ENCODE results near the gene HAP1. TPM values are rescaled to one million over a fixed set of nuclear protein-coding genes. Genes with fewer than 3 reads are reported as not detected.

Gene HAP1
- total RNA-seq, 1 donor from 2014 or later = 0.45 TPM

DNA sequence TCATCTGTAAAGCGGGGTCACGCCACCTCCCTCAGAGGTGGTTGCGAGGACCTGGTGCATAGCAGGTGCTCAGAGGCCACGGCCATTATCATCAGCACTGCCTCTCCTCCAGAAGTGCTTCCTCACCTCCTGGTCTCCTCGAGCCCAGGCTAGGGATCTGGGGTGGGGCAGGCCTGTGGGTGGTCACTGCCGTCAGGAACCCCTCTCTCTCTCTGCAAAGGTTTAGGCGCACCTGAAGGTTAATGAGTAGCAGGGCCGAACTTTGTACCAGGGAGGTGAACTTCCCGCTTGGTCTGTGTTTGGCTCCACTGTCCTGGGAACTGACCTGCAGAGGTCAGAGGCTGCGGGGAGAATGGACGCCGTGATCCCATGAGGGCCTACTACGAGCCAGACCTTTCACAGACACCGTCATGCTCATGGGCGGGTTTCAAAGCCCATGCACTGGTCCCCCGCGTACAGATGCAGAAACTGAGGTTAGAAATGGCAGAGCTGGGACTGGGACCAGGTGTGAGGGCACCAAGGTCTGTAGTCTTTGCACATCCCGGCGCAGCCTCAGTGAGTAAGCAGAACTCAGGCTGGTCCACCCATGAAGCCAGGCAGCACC lies 38.2 kb upstream of the HAP1 start:
- TF ChIP-seq, protein P1, sequence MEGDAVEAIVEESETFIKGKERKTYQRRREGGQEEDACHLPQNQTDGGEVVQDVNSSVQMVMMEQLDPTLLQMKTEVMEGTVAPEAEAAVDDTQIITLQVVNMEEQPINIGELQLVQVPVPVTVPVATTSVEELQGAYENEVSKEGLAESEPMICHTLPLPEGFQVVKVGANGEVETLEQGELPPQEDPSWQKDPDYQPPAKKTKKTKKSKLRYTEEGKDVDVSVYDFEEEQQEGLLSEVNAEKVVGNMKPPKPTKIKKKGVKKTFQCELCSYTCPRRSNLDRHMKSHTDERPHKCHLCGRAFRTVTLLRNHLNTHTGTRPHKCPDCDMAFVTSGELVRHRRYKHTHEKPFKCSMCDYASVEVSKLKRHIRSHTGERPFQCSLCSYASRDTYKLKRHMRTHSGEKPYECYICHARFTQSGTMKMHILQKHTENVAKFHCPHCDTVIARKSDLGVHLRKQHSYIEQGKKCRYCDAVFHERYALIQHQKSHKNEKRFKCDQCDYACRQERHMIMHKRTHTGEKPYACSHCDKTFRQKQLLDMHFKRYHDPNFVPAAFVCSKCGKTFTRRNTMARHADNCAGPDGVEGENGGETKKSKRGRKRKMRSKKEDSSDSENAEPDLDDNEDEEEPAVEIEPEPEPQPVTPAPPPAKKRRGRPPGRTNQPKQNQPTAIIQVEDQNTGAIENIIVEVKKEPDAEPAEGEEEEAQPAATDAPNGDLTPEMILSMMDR (IDR thresholded peaks at IDR 0.05; ENCODE audit: unreplicated experiment) = no peak
- Mint-ChIP-seq H3K36me3 (peaks cover 21% of the 10 kb centered on the region), H3K4me3 (no peak overlapping the region), H3K4me1 (peaks cover 44% of the 10 kb centered on the region), H3K27me3 (ENCODE audit: low read depth) (no peaks in the 10 kb centered on the region), H3K9me3 (no peaks in the 10 kb centered on the region), H3K27ac (peak overlapping the region; percentile 95)
- DNase-seq (ENCODE audit: low spot score in 2 of 2, unreplicated experiment in 2 of 2) = no peak

DNA sequence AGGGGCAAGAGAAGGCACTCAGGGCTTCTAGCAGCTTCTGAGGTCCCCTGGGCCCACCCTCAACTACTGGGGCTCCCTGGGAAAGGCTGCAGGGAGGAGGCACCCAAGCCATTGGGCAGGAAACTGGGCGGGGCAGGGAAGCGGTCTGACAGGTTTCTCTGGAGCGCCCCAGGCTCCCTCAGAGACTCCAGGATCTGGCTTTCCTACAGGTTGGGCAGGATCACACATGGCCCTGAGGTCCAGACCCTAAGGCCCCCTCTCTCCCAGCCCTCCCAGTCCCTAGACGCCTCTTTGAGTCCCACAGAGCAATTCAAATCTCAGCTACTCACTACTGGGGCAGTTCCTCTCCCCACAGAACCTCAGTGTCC lies 37.8 kb upstream of the HAP1 start:
- H3K27ac Mint-ChIP-seq = peak overlapping the region; percentile 95
- no peaks in the 10 kb centered on the region for H3K27me3 Mint-ChIP-seq (ENCODE audit: low read depth)
- DNase-seq (ENCODE audit: low spot score in 2 of 2, unreplicated experiment in 2 of 2) = peak in 1 of 2 experiments; percentile 78
- H3K4me1 Mint-ChIP-seq = peaks cover 40% of the 10 kb centered on the region
- no peaks in the 10 kb centered on the region for H3K9me3 Mint-ChIP-seq
- no peak overlapping the region for H3K4me3 Mint-ChIP-seq
- peaks cover 23% of the 10 kb centered on the region for H3K36me3 Mint-ChIP-seq
- TF ChIP-seq, protein P1 (IDR thresholded peaks at IDR 0.05; ENCODE audit: unreplicated experiment) = no peak

DNA sequence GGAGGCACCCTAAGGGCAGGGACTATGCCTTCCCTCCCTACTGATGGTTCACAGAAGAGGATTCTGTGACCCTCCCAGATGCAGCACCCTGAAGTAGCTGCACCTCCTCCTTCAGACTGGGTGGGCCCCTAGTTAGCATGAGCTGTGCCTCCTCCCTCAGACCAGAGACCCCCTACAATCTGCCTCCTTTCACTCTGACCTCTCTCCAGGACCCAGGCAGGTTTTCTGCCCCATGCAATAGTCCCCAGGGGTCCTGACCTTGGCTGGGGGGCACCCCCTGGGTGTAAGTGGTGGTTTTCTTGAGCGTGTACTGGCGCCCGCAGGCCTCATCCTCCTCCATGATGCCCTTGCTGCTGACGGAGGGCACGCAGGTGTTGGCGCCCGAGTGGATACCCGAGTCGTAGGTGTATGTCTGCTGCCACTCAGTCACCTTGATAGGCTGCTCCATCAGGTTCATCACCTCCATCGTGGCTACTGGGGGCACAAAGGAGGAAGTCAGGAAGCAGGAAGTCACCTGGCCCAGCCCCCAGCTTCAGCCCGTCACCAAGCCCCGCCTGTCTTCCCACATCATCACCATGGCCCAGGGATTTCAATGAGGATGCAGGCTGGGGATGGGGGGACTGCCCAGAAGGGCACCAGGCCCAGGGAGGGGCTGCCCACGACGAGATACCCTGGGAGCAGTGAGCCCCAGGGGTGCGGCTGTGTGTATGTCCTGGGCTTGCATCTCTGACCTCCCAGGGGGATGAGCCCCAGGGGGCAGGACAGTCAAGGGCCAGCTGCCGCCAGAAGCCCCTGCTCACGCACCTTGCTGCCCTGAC lies 37.2 kb upstream of the HAP1 start:
- TF ChIP-seq, protein P1 (IDR thresholded peaks at IDR 0.05; ENCODE audit: unreplicated experiment) = no peak
- H3K27ac Mint-ChIP-seq = peak overlapping the region; percentile 95
- peaks cover 37% of the 10 kb centered on the region for H3K4me1 Mint-ChIP-seq
- H3K4me3 Mint-ChIP-seq = no peak overlapping the region
- no peaks in the 10 kb centered on the region for H3K27me3 Mint-ChIP-seq (ENCODE audit: low read depth)
- no peak for DNase-seq (ENCODE audit: low spot score in 2 of 2, unreplicated experiment in 2 of 2)
- H3K9me3 Mint-ChIP-seq = no peaks in the 10 kb centered on the region
- peaks cover 28% of the 10 kb centered on the region for H3K36me3 Mint-ChIP-seq

DNA sequence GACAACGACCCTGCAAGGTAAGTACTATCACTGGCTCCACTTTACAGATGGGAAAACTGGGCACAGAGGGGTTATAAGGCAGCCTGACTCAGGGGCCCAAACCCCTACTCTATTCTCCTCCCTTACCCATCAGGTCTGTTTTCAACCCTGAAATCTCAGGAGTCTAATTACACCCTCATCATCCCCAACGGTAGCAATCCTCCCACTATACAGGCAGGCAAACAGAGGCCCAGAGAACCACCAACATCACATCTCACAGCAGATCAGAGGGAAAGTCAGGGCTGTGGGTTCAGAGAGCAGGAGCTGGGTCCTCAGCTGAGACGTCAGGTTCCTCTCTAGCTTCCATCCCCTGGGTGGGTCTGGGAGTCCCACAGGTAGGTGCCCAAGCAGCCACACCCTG lies 35.5 kb upstream of the HAP1 start:
- no peak overlapping the region for H3K27ac Mint-ChIP-seq
- no peak overlapping the region for H3K4me3 Mint-ChIP-seq
- H3K36me3 Mint-ChIP-seq = peaks cover 30% of the 10 kb centered on the region
- TF ChIP-seq, protein P1 (IDR thresholded peaks at IDR 0.05; ENCODE audit: unreplicated experiment) = no peak
- no peaks in the 10 kb centered on the region for H3K27me3 Mint-ChIP-seq (ENCODE audit: low read depth)
- H3K4me1 Mint-ChIP-seq = peaks cover 25% of the 10 kb centered on the region
- no peaks in the 10 kb centered on the region for H3K9me3 Mint-ChIP-seq
- DNase-seq (ENCODE audit: low spot score in 2 of 2, unreplicated experiment in 2 of 2) = no peak

DNA sequence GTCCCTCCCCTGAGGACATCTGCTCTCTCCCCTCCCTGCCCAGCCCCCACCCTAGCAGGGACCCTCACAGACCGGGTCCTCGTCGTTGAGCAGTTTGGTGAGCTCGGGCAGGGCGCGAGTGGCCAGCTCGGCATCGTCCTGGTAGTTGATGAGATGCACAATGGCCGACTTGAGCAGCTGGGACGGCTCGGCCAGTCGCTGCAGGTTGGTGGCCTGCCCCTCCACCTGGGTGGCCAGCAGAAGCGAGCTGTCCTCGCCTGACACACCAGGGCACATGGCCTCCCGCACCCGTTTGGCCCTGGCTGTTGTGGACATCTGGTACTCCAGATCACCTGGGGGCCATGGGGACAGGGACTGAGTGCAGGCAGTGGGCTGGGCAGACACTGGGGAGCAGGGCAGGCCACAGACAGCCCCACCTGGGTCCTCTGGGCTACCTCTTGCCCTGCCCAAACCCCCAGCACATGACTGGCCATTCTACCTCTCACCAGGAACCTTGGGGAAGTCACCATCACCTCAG lies 35.0 kb upstream of the HAP1 start:
- Mint-ChIP-seq H3K4me1 (peaks cover 23% of the 10 kb centered on the region), H3K4me3 (no peak overlapping the region), H3K36me3 (peaks cover 34% of the 10 kb centered on the region), H3K27ac (no peak overlapping the region), H3K27me3 (ENCODE audit: low read depth) (no peaks in the 10 kb centered on the region), H3K9me3 (no peaks in the 10 kb centered on the region)
- TF ChIP-seq, protein P1 (IDR thresholded peaks at IDR 0.05; ENCODE audit: unreplicated experiment) = no peak
- DNase-seq (ENCODE audit: low spot score in 2 of 2, unreplicated experiment in 2 of 2) = no peak
